Measurements from ENCODE around the gene SF3A1. TPM values are rescaled to one million over a fixed set of nuclear protein-coding genes. Genes with fewer than 3 reads are reported as not detected.
A peak's percentile ranks its signal among the peaks of the same experiment; 100 is the strongest.

SF3A1 gene
- total and polyA plus RNA-seq, 2 donors, result 27.5 to 53.6 TPM

- no peak overlapping the region for H3K4me3 ChIP-seq (ENCODE audit: low read depth, low read length)
- no peak overlapping the region for H3K27ac ChIP-seq (ENCODE audit: low read depth)
- H3K4me1 ChIP-seq (ENCODE audit: insufficient read depth), result no peaks in the 10 kb centered on the region
- no peak for DNase-seq (ENCODE audit: extremely low spot score)
- H3K36me3 ChIP-seq (ENCODE audit: insufficient read depth), result peaks cover 15% of the 10 kb centered on the region
- 82% methylated on average over 2 of the region's 2 CpGs for WGBS
Observed at GRCh38 chr22:30332994-30333706, 23.5 kb downstream of the SF3A1 start.

GRCh38 chr22:30332551-30332950, 24.1 kb downstream of the SF3A1 start:
- WGBS, result 69% methylated on average over 5 of the region's 5 CpGs
- Histone ChIP-seq H3K4me1 (ENCODE audit: insufficient read depth) (no peaks in the 10 kb centered on the region), H3K27ac (ENCODE audit: low read depth) (no peak overlapping the region), H3K36me3 (ENCODE audit: insufficient read depth) (peaks cover 12% of the 10 kb centered on the region), H3K4me3 (ENCODE audit: low read depth, low read length) (no peak overlapping the region)
- DNase-seq (ENCODE audit: extremely low spot score), result no peak

GRCh38 chr22:30328466-30329049, 28.1 kb downstream of the SF3A1 start:
- Histone ChIP-seq H3K4me1 (ENCODE audit: insufficient read depth) (no peaks in the 10 kb centered on the region), H3K27ac (ENCODE audit: low read depth) (no peak overlapping the region), H3K4me3 (ENCODE audit: low read depth, low read length) (no peak overlapping the region), H3K36me3 (ENCODE audit: insufficient read depth) (no peaks in the 10 kb centered on the region)
- no peak for DNase-seq (ENCODE audit: extremely low spot score)
- WGBS, result 62% methylated on average over 3 of the region's 3 CpGs

- DNase-seq (ENCODE audit: extremely low spot score), result no peak
- 77% methylated on average over 5 of the region's 5 CpGs for WGBS
- H3K36me3 ChIP-seq (ENCODE audit: insufficient read depth), result no peaks in the 10 kb centered on the region
- H3K27ac ChIP-seq (ENCODE audit: low read depth), result no peak overlapping the region
- H3K4me1 ChIP-seq (ENCODE audit: insufficient read depth), result no peaks in the 10 kb centered on the region
- no peak overlapping the region for H3K4me3 ChIP-seq (ENCODE audit: low read depth, low read length)
Observed at GRCh38 chr22:30327864-30328345, 28.8 kb downstream of the SF3A1 start.

GRCh38 chr22:30326706-30327362, 29.9 kb downstream of the SF3A1 start, which contains the start of gene TBC1D10A:
Gene TBC1D10A (minus strand): TSS chr22:30326941. CDS start chr22:30326881, 60 bp downstream.
- H3K4me3 ChIP-seq (ENCODE audit: low read depth, low read length), result peak within 1 kb of the TSS; percentile 97
- WGBS, result under 1% methylated on average over 69 of the region's 69 CpGs
- no peaks in the 10 kb centered on the region for H3K4me1 ChIP-seq (ENCODE audit: insufficient read depth)
- DNase-seq (ENCODE audit: extremely low spot score), result peak; percentile 58
- peak within 1 kb of the TSS; percentile 89 for H3K27ac ChIP-seq (ENCODE audit: low read depth)
- H3K36me3 ChIP-seq (ENCODE audit: insufficient read depth), result no peaks in the 10 kb centered on the region

GRCh38 chr22:30326255-30326705, 30.4 kb downstream of the SF3A1 start:
- under 1% methylated on average over 34 of the region's 34 CpGs for WGBS
- Histone ChIP-seq H3K36me3 (ENCODE audit: insufficient read depth) (no peaks in the 10 kb centered on the region), H3K4me1 (ENCODE audit: insufficient read depth) (no peaks in the 10 kb centered on the region)

GRCh38 chr22:30325724-30326254, 30.9 kb downstream of the SF3A1 start:
- WGBS, result 33% methylated on average over 14 of the region's 14 CpGs
- Histone ChIP-seq H3K36me3 (ENCODE audit: insufficient read depth) (no peaks in the 10 kb centered on the region), H3K4me3 (ENCODE audit: low read depth, low read length) (peak overlapping the region; percentile 97), H3K27ac (ENCODE audit: low read depth) (no peak overlapping the region), H3K4me1 (ENCODE audit: insufficient read depth) (no peaks in the 10 kb centered on the region)
- DNase-seq (ENCODE audit: extremely low spot score), result no peak

More at GRCh38 chr22:30326255-30326705, 30.4 kb downstream of the SF3A1 start:
- H3K4me3 ChIP-seq (ENCODE audit: low read depth, low read length), result peak overlapping the region; percentile 97
- no peak for DNase-seq (ENCODE audit: extremely low spot score)
- H3K27ac ChIP-seq (ENCODE audit: low read depth), result peak overlapping the region; percentile 89

- H3K36me3 ChIP-seq (ENCODE audit: insufficient read depth), result no peaks in the 10 kb centered on the region
- H3K4me3 ChIP-seq (ENCODE audit: low read depth, low read length), result peak overlapping the region; percentile 97
- WGBS, result 40% methylated on average over 5 of the region's 5 CpGs
- H3K27ac ChIP-seq (ENCODE audit: low read depth), result no peak overlapping the region
- no peak for DNase-seq (ENCODE audit: extremely low spot score)
- no peaks in the 10 kb centered on the region for H3K4me1 ChIP-seq (ENCODE audit: insufficient read depth)
Observed at GRCh38 chr22:30325065-30325720, 31.5 kb downstream of the SF3A1 start.

GRCh38 chr22:30324014-30324730, 32.5 kb downstream of the SF3A1 start:
- no peak overlapping the region for H3K4me3 ChIP-seq (ENCODE audit: low read depth, low read length)
- H3K27ac ChIP-seq (ENCODE audit: low read depth), result no peak overlapping the region
- H3K4me1 ChIP-seq (ENCODE audit: insufficient read depth), result no peaks in the 10 kb centered on the region
- DNase-seq (ENCODE audit: extremely low spot score), result no peak
- no peaks in the 10 kb centered on the region for H3K36me3 ChIP-seq (ENCODE audit: insufficient read depth)
- 64% methylated on average over 8 of the region's 8 CpGs for WGBS

- no peaks in the 10 kb centered on the region for H3K4me1 ChIP-seq (ENCODE audit: insufficient read depth)
- 94% methylated on average over 3 of the region's 3 CpGs for WGBS
- no peaks in the 10 kb centered on the region for H3K36me3 ChIP-seq (ENCODE audit: insufficient read depth)
- no peak for DNase-seq (ENCODE audit: extremely low spot score)
- no peak overlapping the region for H3K4me3 ChIP-seq (ENCODE audit: low read depth, low read length)
- no peak overlapping the region for H3K27ac ChIP-seq (ENCODE audit: low read depth)
Observed at GRCh38 chr22:30323246-30323645, 33.4 kb downstream of the SF3A1 start.

GRCh38 chr22:30321461-30321860, 35.2 kb downstream of the SF3A1 start:
- Histone ChIP-seq H3K4me1 (ENCODE audit: insufficient read depth) (no peaks in the 10 kb centered on the region), H3K27ac (ENCODE audit: low read depth) (no peak overlapping the region), H3K36me3 (ENCODE audit: insufficient read depth) (no peaks in the 10 kb centered on the region), H3K4me3 (ENCODE audit: low read depth, low read length) (no peak overlapping the region)
- DNase-seq (ENCODE audit: extremely low spot score), result no peak
- WGBS, result 79% methylated on average over 2 of the region's 2 CpGs

- H3K4me1 ChIP-seq (ENCODE audit: insufficient read depth), result no peaks in the 10 kb centered on the region
- no peak overlapping the region for H3K27ac ChIP-seq (ENCODE audit: low read depth)
- H3K36me3 ChIP-seq (ENCODE audit: insufficient read depth), result no peaks in the 10 kb centered on the region
- H3K4me3 ChIP-seq (ENCODE audit: low read depth, low read length), result no peak overlapping the region
- DNase-seq (ENCODE audit: extremely low spot score), result no peak
- WGBS, result 89% methylated on average over 3 of the region's 3 CpGs
Observed at GRCh38 chr22:30320021-30320556, 36.6 kb downstream of the SF3A1 start.

Measured in urinary bladder (tissue), 4 donors.